ENCODE results near the gene UBXN7.
"Not testable (repeated sequence)": the region's sequence is repeated elsewhere in the genome, so short reads cannot be mapped to it uniquely, and the experiment has no call there.

UBXN7 gene

GRCh38 chr3:196351541-196351940 is 80.7 kb downstream of the UBXN7 start:
- H3K27ac ChIP-seq, result no peak overlapping the region
- H3K4me3 ChIP-seq, result no peak overlapping the region
- no peak for TF ChIP-seq EZH2 (IDR thresholded peaks at IDR 0.05)
- TF ChIP-seq FOXP2 (optimal IDR thresholded peaks at IDR 0.05; ENCODE audit: control extremely low read depth, extremely low read length, insufficient read depth), result no peak
- no peak for TF ChIP-seq POLR2AphosphoS5 (IDR thresholded peaks at IDR 0.05; ENCODE audit: borderline replicate concordance, low read depth, low read length)
- no peak overlapping the region for H3K9ac ChIP-seq (ENCODE audit: insufficient read length)
- DNase-seq (ENCODE audit: low read depth, low spot score), result no peak
- H3K9me3 ChIP-seq (ENCODE audit: low read depth, low read length), result peaks cover 3% of the 10 kb centered on the region; the same call in 1 of the 2 replicates
- H3K36me3 ChIP-seq (ENCODE audit: insufficient read depth, low read length), result peaks cover 77% of the 10 kb centered on the region

GRCh38 chr3:196350067-196350466 is 82.2 kb downstream of the UBXN7 start:
- H3K4me3 ChIP-seq, result no peak overlapping the region
- peaks cover 68% of the 10 kb centered on the region for H3K36me3 ChIP-seq (ENCODE audit: insufficient read depth, low read length)
- H3K27ac ChIP-seq, result no peak overlapping the region
- no peak overlapping the region for H3K9ac ChIP-seq (ENCODE audit: insufficient read length)
- DNase-seq (ENCODE audit: low read depth, low spot score), result no peak
- H3K9me3 ChIP-seq (ENCODE audit: low read depth, low read length), result peaks cover 3% of the 10 kb centered on the region; the same call in 1 of the 2 replicates
- TF ChIP-seq EZH2 (IDR thresholded peaks at IDR 0.05) (no peak), FOXP2 (optimal IDR thresholded peaks at IDR 0.05; ENCODE audit: control extremely low read depth, extremely low read length, insufficient read depth) (no peak), POLR2AphosphoS5 (IDR thresholded peaks at IDR 0.05; ENCODE audit: borderline replicate concordance, low read depth, low read length) (no peak)

- DNase-seq (ENCODE audit: low read depth, low spot score), result no peak
- Histone ChIP-seq H3K9me3 (ENCODE audit: low read depth, low read length) (peaks cover 3% of the 10 kb centered on the region; the same call in 1 of the 2 replicates), H3K9ac (ENCODE audit: insufficient read length) (no peak overlapping the region), H3K36me3 (ENCODE audit: insufficient read depth, low read length) (peaks cover 56% of the 10 kb centered on the region), H3K4me3 (no peak overlapping the region), H3K27ac (no peak overlapping the region)
- TF ChIP-seq POLR2AphosphoS5 (IDR thresholded peaks at IDR 0.05; ENCODE audit: borderline replicate concordance, low read depth, low read length) (no peak), EZH2 (IDR thresholded peaks at IDR 0.05) (no peak), FOXP2 (optimal IDR thresholded peaks at IDR 0.05; ENCODE audit: control extremely low read depth, extremely low read length, insufficient read depth) (no peak)
Measured at GRCh38 chr3:196348698-196349097, 83.5 kb downstream of the UBXN7 start.

GRCh38 chr3:196344663-196345062 is 87.6 kb downstream of the UBXN7 start:
- no peak for DNase-seq (ENCODE audit: low read depth, low spot score)
- Histone ChIP-seq H3K27ac (peak overlapping the region; percentile 69), H3K9ac (ENCODE audit: insufficient read length) (no peak overlapping the region), H3K4me3 (no peak overlapping the region), H3K36me3 (ENCODE audit: insufficient read depth, low read length) (peaks cover 29% of the 10 kb centered on the region), H3K9me3 (ENCODE audit: low read depth, low read length) (no peaks in the 10 kb centered on the region; the same call in 1 of the 2 replicates)
- TF ChIP-seq FOXP2 (optimal IDR thresholded peaks at IDR 0.05; ENCODE audit: control extremely low read depth, extremely low read length, insufficient read depth) (no peak), POLR2AphosphoS5 (IDR thresholded peaks at IDR 0.05; ENCODE audit: borderline replicate concordance, low read depth, low read length) (no peak), EZH2 (IDR thresholded peaks at IDR 0.05) (no peak)

- H3K4me3 ChIP-seq; H3K9ac ChIP-seq (ENCODE audit: insufficient read length); H3K27ac ChIP-seq; H3K9me3 ChIP-seq (ENCODE audit: low read depth, low read length); DNase-seq (ENCODE audit: low read depth, low spot score): not testable (repeated sequence)
- H3K36me3 ChIP-seq (ENCODE audit: insufficient read depth, low read length), result peaks cover 21% of the 10 kb centered on the region
Measured at GRCh38 chr3:196343917-196344316, 88.3 kb downstream of the UBXN7 start.

- TF ChIP-seq POLR2AphosphoS5 (IDR thresholded peaks at IDR 0.05; ENCODE audit: borderline replicate concordance, low read depth, low read length) (no peak), FOXP2 (optimal IDR thresholded peaks at IDR 0.05; ENCODE audit: control extremely low read depth, extremely low read length, insufficient read depth) (no peak), EZH2 (IDR thresholded peaks at IDR 0.05) (no peak)
- no peak overlapping the region for H3K4me3 ChIP-seq
- no peak overlapping the region for H3K9ac ChIP-seq (ENCODE audit: insufficient read length)
- no peak for DNase-seq (ENCODE audit: low read depth, low spot score)
- H3K36me3 ChIP-seq (ENCODE audit: insufficient read depth, low read length), result peaks cover 6% of the 10 kb centered on the region; the same call in 1 of the 2 replicates
- no peaks in the 10 kb centered on the region for H3K9me3 ChIP-seq (ENCODE audit: low read depth, low read length)
- no peak overlapping the region for H3K27ac ChIP-seq
Measured at GRCh38 chr3:196341137-196341536, 91.1 kb downstream of the UBXN7 start.

- TF ChIP-seq FOXP2 (optimal IDR thresholded peaks at IDR 0.05; ENCODE audit: control extremely low read depth, extremely low read length, insufficient read depth) (no peak), POLR2AphosphoS5 (IDR thresholded peaks at IDR 0.05; ENCODE audit: borderline replicate concordance, low read depth, low read length) (no peak), EZH2 (IDR thresholded peaks at IDR 0.05) (no peak)
- no peak overlapping the region for H3K9ac ChIP-seq (ENCODE audit: insufficient read length)
Measured at GRCh38 chr3:196340466-196340865, 91.8 kb downstream of the UBXN7 start.

GRCh38 chr3:196339493-196340254 is 92.6 kb downstream of the UBXN7 start:
- H3K9ac ChIP-seq (ENCODE audit: insufficient read length), result no peak overlapping the region
- no peaks in the 10 kb centered on the region for H3K36me3 ChIP-seq (ENCODE audit: insufficient read depth, low read length)
- no peak for DNase-seq (ENCODE audit: low read depth, low spot score)
- H3K9me3 ChIP-seq (ENCODE audit: low read depth, low read length), result no peaks in the 10 kb centered on the region
- no peak for TF ChIP-seq EZH2 (IDR thresholded peaks at IDR 0.05)
- no peak for TF ChIP-seq FOXP2 (optimal IDR thresholded peaks at IDR 0.05; ENCODE audit: control extremely low read depth, extremely low read length, insufficient read depth)
- TF ChIP-seq POLR2AphosphoS5 (IDR thresholded peaks at IDR 0.05; ENCODE audit: borderline replicate concordance, low read depth, low read length), result no peak
- H3K27ac ChIP-seq, result no peak overlapping the region
- H3K4me3 ChIP-seq, result no peak overlapping the region

More at GRCh38 chr3:196340466-196340865, 91.8 kb downstream of the UBXN7 start:
- Histone ChIP-seq H3K4me3 (no peak overlapping the region), H3K36me3 (ENCODE audit: insufficient read depth, low read length) (no peaks in the 10 kb centered on the region; the same call in 1 of the 2 replicates), H3K9me3 (ENCODE audit: low read depth, low read length) (no peaks in the 10 kb centered on the region), H3K27ac (no peak overlapping the region)
- no peak for DNase-seq (ENCODE audit: low read depth, low spot score)

- no peak overlapping the region for H3K4me3 ChIP-seq
- no peaks in the 10 kb centered on the region for H3K36me3 ChIP-seq (ENCODE audit: insufficient read depth, low read length)
- DNase-seq (ENCODE audit: low read depth, low spot score), result no peak
- no peak overlapping the region for H3K27ac ChIP-seq
- no peak overlapping the region for H3K9ac ChIP-seq (ENCODE audit: insufficient read length)
- no peak for TF ChIP-seq EZH2 (IDR thresholded peaks at IDR 0.05)
- no peak for TF ChIP-seq POLR2AphosphoS5 (IDR thresholded peaks at IDR 0.05; ENCODE audit: borderline replicate concordance, low read depth, low read length)
- TF ChIP-seq FOXP2 (optimal IDR thresholded peaks at IDR 0.05; ENCODE audit: control extremely low read depth, extremely low read length, insufficient read depth), result no peak
- H3K9me3 ChIP-seq (ENCODE audit: low read depth, low read length), result no peaks in the 10 kb centered on the region
Measured at GRCh38 chr3:196339044-196339443, 93.2 kb downstream of the UBXN7 start.

Measured in SK-N-MC (cell line).